Measurements from ENCODE around the gene HDX.

Gene HDX

DNA sequence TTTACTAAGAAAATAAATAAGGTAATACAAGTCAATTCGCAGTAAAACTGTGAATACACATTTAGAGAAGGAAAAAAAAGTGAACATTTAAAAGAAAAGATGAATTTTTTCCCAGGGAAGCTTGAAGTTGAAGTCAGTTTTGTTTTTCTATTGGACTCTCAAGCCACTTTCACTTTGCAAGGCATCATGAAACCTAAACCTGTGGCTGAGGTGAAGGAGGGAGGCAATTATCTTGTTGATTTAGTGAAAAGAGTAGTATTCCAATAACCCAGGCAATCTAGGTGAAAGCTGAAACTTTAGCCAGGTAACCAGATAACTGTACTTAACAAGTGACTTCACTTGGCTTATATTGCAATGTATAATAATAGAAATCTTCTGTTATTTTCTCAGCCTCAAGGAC, 138.6 kb downstream of the HDX start:
- no peak overlapping the region for H3K4me3 ChIP-seq (ENCODE audit: low read depth, low read length)
- TF ChIP-seq, protein P1, sequence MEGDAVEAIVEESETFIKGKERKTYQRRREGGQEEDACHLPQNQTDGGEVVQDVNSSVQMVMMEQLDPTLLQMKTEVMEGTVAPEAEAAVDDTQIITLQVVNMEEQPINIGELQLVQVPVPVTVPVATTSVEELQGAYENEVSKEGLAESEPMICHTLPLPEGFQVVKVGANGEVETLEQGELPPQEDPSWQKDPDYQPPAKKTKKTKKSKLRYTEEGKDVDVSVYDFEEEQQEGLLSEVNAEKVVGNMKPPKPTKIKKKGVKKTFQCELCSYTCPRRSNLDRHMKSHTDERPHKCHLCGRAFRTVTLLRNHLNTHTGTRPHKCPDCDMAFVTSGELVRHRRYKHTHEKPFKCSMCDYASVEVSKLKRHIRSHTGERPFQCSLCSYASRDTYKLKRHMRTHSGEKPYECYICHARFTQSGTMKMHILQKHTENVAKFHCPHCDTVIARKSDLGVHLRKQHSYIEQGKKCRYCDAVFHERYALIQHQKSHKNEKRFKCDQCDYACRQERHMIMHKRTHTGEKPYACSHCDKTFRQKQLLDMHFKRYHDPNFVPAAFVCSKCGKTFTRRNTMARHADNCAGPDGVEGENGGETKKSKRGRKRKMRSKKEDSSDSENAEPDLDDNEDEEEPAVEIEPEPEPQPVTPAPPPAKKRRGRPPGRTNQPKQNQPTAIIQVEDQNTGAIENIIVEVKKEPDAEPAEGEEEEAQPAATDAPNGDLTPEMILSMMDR (IDR thresholded peaks at IDR 0.05; ENCODE audit: insufficient read depth, low read depth, low read length, missing control alignments): no peak
- DNase-seq (ENCODE audit: low read depth): no peak

DNA sequence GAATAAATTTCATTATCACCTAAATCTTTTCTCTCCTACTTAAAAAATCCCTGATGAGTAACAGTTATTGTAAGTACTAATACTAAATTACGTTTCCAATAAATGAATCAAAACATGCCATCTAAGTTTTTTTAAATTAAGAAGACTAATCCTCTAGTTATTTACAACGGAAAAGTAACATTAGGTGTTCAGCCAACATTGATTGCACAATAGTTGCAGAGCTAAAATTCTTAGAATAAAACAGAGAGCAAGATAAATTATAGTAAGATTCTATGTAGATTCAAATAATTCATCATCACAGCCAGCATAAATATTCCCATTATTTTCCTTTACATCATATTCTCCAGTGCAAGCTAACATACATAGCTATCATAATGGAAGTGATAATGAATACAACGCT, 139.2 kb downstream of the HDX start:
- DNase-seq (ENCODE audit: low read depth): no peak
- H3K4me3 ChIP-seq (ENCODE audit: low read depth, low read length): no peak overlapping the region
- TF ChIP-seq, protein P1 (IDR thresholded peaks at IDR 0.05; ENCODE audit: insufficient read depth, low read depth, low read length, missing control alignments): no peak

DNA sequence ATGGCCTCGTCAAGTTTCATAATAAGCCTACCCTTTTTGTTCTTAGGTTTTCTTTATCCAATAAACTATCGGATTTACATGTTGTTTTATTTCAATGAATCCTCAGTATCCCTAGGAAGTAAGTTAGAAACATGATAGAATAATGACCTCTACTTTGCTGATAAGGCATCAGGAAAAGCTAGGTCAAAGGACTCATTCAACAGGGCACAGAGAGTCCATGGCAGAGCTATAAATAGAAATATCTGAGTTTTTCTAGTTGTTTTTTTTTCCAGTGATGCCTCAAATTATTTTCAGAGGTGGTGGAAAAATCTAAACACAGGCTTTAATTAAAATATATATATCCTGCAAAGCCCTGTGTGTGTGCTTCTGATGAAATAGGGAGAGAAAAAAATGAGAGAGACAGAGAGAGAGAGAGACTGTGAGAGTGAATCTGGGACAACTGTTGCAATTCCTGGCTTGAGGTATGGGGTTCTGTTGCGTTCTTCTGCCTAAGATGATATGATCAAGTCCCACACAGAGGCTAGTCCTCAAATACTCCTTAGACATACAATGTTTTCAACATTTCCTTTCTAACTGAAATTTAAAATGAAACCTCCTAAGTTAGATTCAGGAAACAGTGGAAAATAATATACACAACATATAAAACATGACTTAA, 139.9 kb downstream of the HDX start:
- TF ChIP-seq, protein P1 (IDR thresholded peaks at IDR 0.05; ENCODE audit: insufficient read depth, low read depth, low read length, missing control alignments): no peak
- DNase-seq (ENCODE audit: low read depth): no peak
- H3K4me3 ChIP-seq (ENCODE audit: low read depth, low read length): no peak overlapping the region

DNA sequence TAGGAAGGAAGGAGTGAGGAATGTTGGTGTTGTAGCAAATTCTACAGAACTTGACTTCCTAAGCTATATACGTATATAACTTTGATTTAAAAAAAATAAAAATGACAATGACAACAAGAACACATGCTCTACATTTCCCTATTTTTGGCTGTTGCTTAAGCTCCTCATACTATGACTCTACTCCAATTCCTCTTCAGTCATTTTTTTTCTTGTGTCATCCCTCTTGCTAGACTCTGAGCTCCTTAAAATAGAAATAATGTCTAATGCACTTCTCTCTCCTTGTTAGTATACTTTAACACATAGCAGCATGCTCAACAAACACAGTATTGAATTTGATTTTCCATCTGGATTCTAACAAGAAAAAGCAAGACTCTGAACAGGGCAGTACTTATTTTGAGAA, 144.0 kb downstream of the HDX start:
- H3K4me3 ChIP-seq (ENCODE audit: low read depth, low read length): no peak overlapping the region
- TF ChIP-seq, protein P1 (IDR thresholded peaks at IDR 0.05; ENCODE audit: insufficient read depth, low read depth, low read length, missing control alignments): no peak
- no peak for DNase-seq (ENCODE audit: low read depth)

DNA sequence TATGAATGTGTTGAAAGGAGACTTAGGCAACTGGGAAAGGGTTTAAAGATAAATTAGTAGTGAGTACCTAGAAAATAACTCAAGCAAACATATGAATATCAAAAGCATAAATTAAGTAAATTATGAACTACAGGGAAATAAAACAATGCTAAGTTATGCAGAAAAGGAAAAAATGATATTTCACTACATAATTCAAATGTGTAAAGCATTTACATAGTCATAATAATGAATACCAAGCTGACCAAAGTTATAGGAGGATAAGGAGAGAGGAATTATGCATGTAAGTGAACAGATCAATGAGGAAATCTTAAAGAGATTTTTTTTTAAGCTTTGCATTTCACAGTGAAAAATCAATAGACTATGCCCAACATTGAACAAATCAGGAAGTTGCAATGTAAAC, 145.0 kb downstream of the HDX start:
- DNase-seq (ENCODE audit: low read depth): no peak
- TF ChIP-seq, protein P1 (IDR thresholded peaks at IDR 0.05; ENCODE audit: insufficient read depth, low read depth, low read length, missing control alignments): no peak
- no peak overlapping the region for H3K4me3 ChIP-seq (ENCODE audit: low read depth, low read length)

DNA sequence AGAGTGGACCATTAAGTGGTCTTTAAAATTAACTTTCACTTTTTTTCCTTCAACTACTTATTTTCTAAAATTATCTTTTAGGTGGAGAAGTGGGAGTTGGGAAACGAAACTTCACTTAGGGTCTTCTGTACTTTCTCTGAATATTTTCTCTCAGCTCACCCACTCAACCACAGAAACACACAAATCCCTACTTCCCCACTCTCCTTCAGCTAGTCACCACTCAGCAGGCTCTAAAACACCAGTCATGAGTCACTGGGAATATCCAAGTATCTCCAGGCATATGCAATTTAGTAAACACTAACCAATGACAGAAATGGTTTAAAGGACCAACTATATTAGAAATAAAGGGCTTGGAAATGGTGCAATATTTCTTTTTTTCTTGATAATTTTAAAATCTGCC, 161.3 kb downstream of the HDX start:
- H3K4me3 ChIP-seq (ENCODE audit: low read depth, low read length): no peak overlapping the region
- DNase-seq (ENCODE audit: low read depth): no peak
- TF ChIP-seq, protein P1 (IDR thresholded peaks at IDR 0.05; ENCODE audit: insufficient read depth, low read depth, low read length, missing control alignments): no peak
